Stimulated activated CD8-positive, alpha-beta memory T cell treated with anti-CD3 and anti-CD28 coated beads, Interleukin-2, amount 100 ng/mL, for 48 hours (primary cell): ENCODE results near the gene LPAR3.
"Not testable (repeated sequence)": the region's sequence is repeated elsewhere in the genome, so short reads cannot be mapped to it uniquely, and the experiment has no call there.

Source experiments
- DNase-seq, 2 donors: peaks; one replicate each; pipeline ENCODE4 v3.0.0-alpha.2; 2020; ENCODE audit warnings: low read depth in 2 of 2

The LPAR3 gene

DNA sequence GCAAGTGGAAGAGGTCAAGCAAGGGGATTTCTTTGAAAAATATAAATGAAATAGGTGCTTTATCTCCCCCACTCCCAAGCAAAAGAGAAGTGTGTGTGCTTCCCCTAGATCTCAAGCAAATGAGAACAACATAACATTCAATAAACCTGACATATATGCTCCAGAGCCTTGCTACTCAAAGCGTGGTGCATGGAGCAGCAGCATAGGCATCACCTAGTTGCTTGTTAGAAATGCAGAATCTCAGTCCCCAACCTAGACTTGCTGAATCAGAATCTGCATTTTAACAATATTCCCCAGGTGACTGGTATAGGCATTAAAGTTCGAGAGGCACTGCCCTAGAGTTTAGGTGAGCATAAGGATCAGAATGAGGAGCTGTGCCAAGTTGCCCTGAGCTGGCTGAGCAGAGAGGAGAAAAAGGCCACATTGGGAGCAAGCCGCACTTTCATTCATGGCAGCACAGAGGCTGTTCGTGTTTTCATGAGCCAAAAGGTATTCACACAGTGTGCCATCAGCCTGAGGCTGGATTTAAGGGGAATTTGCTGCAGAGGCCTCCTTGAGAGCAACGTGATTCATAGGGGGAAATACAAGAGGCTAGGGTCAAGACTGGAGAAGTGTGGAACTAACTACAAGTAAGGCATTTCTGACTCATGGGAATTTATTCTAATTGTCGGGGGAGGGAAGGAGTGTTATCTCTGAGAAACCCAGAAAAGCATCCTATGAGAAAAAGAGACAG, 14.3 kb upstream of the LPAR3 start:
- no peak for DNase-seq

DNA sequence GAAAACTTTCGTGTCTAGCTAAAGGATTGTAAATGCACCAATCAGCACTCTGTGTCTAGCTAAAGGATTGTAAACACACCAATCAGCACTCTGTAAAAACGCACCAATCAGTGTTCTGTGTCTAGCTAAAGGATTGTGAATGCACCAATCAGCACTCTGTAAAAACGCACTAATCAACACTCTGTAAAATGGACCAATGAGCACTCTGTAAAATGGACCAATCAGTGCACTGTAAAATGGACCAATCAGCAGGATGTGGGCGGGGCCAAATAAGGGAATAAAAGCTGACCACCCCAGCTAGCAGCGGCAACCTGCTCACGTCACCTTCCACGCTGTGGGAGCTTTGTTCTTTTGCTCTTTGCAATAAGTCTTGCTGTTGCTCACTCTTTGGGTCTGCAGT, 9.7 kb upstream of the LPAR3 start:
- DNase-seq: not testable (repeated sequence)

DNA sequence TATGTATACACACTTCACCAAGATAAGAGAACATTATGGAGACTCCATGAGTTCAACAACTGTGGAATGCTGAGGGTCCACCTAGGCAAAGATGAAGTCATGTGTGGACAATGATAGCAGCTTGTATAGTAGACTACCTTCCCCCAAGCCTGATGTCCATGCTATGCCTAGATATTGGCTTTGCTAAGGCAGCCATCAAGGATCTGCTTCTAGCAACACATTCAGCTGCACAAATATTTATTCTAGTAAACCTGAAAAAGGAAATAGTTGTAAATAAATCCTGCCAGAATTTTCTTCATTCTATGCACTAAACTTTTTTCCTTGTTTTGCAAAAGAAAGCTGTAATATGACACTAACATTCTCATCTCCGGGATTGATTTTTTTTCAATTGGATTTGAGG, 7.0 kb upstream of the LPAR3 start:
- DNase-seq: no peak

DNA sequence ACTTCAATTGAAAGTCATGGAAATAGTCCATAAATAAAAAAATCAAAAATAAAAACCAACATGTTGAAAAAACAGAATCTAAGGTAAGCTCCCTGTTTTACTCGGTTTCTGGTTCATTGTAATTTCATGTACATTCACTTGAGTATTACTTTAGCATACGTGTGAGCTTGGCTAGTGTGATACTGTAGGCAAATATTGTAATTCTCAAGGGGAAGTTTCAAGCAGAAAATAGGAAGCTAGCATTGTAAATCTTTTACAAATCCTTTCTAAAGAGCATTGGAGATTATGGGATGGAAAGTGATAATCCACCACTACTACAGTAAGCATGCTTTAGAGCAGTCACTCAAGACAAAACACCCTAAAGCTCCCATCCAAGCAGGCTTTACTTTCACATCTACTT, 3.3 kb upstream of the LPAR3 start:
- no peak for DNase-seq

- DNase-seq: no peak
These were observed 2.4 kb downstream of the LPAR3 start for GRCh38 chr1:84890566-84890965.

GRCh38 chr1:84889437-84889836, 3.6 kb downstream of the LPAR3 start:
- DNase-seq: no peak

- no peak for DNase-seq
These were observed 4.3 kb downstream of the LPAR3 start for GRCh38 chr1:84888753-84889152.

- DNase-seq: no peak
These were observed 5.6 kb downstream of the LPAR3 start for GRCh38 chr1:84887261-84887934.

GRCh38 chr1:84885469-84885868, 7.5 kb downstream of the LPAR3 start:
- no peak for DNase-seq

DNA sequence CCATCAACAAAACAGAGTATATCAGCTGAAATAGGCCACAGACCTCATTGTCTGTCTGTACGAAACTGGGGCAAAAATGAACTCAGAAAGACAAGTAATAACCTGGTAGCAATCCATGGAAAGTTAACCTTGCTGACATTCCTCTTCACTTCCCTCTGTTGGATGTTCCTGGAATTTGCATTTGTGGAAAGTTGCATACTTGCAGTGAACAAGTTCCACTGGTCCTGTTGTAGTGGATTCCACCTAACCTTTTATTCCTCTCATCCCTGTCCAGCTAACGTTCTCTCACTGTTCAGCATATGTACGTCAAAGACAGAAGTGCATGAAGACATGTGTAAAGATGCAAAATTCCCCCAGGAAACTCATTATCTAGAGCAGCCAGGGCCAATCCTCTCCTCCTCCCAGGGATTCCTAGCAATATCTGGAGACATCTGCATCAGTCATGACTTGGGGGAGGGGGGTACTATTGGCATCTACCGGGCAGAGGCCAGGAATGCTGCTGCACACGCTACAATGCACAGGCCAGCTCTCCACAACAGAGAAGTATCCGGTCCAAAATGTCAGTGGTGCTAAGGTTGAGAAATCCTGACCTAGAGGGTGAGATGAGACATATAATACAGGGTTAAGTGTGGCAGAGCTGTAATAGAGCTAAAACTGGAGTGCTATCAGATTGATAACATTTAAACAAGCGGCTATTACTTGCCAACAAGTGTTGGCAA, 8.2 kb downstream of the LPAR3 start:
- no peak for DNase-seq

DNA sequence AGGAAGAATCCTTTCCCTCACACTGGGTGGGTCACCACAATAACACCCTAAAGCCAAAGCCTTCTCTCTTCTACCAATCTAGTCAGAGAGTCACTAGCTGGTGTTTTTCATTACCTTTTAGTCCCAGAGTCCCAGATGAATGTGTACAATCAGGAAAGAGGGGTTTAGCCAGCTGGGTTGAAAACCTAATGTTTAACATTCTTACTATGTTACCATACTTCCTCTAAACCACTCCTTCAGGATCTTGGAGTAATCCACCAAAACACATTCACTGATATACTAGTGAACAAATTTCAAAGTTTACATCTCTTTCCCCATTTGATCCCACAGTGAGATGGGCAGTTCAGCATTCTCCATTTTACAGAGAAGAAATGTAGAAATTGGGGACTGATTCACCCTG, 9.7 kb downstream of the LPAR3 start:
- no peak for DNase-seq

DNA sequence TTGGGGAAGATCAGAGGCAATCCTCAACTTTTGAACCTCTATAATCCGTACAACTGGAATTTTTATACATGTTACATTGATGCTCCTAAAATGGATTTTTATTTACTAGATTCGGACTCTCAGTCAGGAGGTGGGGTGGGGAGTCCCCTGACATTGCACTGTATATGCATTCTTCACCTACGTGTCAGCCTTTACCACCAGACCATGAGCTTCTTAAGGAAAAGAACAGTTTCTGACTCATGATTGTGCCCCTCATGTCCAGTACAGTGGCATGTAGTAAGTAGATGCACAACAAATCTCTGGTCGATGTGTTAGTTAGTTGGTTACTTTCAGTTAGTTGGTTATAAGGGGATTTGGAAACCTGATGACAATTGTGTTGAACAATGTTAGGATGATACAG, 15.4 kb downstream of the LPAR3 start:
- no peak for DNase-seq

GRCh38 chr1:84876353-84876752, 16.7 kb downstream of the LPAR3 start:
- no peak for DNase-seq

DNA sequence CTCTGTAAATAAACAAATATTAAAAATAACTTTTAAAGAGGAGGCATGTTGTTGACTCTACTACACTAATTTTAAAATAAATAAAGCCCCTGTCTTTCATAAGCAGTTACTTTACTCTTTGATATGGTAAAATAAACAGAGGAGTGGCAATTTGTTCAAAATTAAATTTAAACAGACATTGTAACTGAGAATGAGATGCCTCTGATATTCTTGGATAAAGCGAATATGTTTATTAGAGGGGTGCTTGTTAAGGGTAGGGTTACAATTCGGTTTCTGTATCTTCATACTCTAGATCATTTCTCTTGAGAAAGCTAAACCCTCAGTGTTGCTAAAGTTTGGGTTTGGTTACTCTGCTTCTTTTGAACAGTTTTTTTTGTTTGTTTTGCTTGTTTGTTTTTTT, 19.6 kb downstream of the LPAR3 start:
- no peak for DNase-seq

- no peak for DNase-seq
These were observed 20.2 kb downstream of the LPAR3 start for GRCh38 chr1:84872696-84873355.

GRCh38 chr1:84871181-84871580, 21.8 kb downstream of the LPAR3 start:
- DNase-seq: no peak

- no peak for DNase-seq
These were observed 22.4 kb downstream of the LPAR3 start for GRCh38 chr1:84870591-84870990.

- no peak for DNase-seq
These were observed 23.3 kb downstream of the LPAR3 start for GRCh38 chr1:84869720-84870119.

DNA sequence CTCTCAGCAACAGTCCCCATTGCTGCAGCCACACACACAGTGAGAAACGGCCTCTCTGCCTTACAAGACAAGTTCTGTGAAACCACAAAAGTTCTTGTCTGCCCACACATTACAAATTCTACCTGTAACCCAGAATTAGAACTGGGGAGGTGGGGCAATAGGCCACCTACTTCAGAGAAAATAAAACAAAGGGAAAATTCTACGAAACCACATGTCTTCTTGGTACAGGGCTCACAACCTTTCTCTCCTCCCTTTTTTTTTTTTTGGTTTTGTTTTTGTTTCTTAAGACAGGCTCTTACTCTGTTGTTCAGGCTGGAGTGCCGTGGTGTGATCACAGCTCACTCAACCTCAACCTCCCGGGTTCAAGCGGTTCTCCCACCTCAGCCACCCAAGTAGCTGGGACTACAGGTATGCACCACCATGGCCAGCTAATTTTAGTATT, 30.2 kb downstream of the LPAR3 start:
- DNase-seq: no peak

- no peak for DNase-seq
These were observed 30.9 kb downstream of the LPAR3 start for GRCh38 chr1:84861988-84862644.

DNA sequence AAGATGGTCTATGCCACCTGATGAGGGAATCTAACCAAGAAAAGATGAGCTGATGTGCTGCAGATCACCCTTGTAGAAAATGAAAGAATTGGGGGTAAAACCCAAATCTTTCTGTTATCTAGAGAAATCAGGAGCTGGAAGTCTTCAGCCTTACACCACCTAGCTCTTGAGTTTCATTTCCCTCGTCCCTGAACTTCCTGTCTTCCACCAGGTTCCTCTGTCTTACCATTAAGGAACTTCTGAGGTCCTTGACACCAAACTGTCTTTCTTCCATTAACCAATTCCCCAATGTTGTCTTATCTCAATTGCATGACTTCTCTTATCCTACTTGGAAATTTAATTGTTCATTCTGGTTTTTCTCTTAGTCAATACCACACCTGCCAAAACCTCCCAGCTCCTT, 31.5 kb downstream of the LPAR3 start:
- DNase-seq: no peak

DNA sequence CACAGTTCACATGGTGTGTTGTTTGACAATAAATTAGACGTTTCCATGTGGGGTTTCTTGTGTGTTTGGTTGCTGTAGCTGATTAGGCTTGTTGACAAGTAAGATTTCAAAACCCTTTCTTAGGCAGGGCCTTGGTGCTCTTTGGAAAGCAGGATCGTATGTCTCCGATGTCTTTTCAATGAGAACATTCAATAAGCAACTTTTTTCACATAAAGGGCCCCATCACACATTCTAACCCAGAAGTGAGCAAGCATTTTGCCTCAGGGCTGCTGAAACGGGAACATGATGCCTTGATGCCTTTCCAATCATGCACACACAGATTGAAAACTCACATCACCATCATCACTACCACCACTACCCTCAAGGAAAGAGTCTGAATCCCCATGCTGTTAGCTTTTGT, 33.1 kb downstream of the LPAR3 start:
- DNase-seq: no peak
